HG03066 (cell line): ENCODE results near the gene CT47C1.

Experiments used
- ATAC-seq: cut with Tn5 transposase; IDR thresholded peaks from one replicate; pipeline ENCODE4 v1.9.1; 2021; ENCODE audit warnings: low read depth; ENCODE audit not compliant: unreplicated experiment

Gene CT47C1

GRCh38 chrX:119073200-119073905 is 560 bp downstream of the CT47C1 start:
- no peak for ATAC-seq

- no peak for ATAC-seq
These were observed 1.1 kb downstream of the CT47C1 start for GRCh38 chrX:119073911-119074310.

GRCh38 chrX:119075270-119076025 is 2.7 kb downstream of the CT47C1 start:
- ATAC-seq: no peak

GRCh38 chrX:119082278-119082677 is 9.5 kb downstream of the CT47C1 start:
- ATAC-seq: no peak

- ATAC-seq: no peak
These were observed 12.0 kb downstream of the CT47C1 start for GRCh38 chrX:119084766-119085165.

- ATAC-seq: no peak
These were observed 14.3 kb downstream of the CT47C1 start for GRCh38 chrX:119087121-119087520.

GRCh38 chrX:119089619-119090018 is 16.8 kb downstream of the CT47C1 start:
- ATAC-seq: no peak

GRCh38 chrX:119090627-119091026 is 17.8 kb downstream of the CT47C1 start:
- ATAC-seq: no peak

- ATAC-seq: no peak
These were observed 21.4 kb downstream of the CT47C1 start for GRCh38 chrX:119093991-119094735.

- ATAC-seq: no peak
These were observed 22.0 kb downstream of the CT47C1 start for GRCh38 chrX:119094819-119095218.

- ATAC-seq: no peak
These were observed 23.1 kb downstream of the CT47C1 start for GRCh38 chrX:119095936-119096335.

GRCh38 chrX:119101168-119101567 is 28.4 kb downstream of the CT47C1 start:
- ATAC-seq: no peak

GRCh38 chrX:119105826-119106225 is 33.0 kb downstream of the CT47C1 start:
- ATAC-seq: no peak

- ATAC-seq: no peak
These were observed 34.4 kb downstream of the CT47C1 start for GRCh38 chrX:119107206-119107605.

GRCh38 chrX:119118780-119119395 is 46.1 kb downstream of the CT47C1 start:
- ATAC-seq: no peak

GRCh38 chrX:119121341-119121740 is 48.5 kb downstream of the CT47C1 start:
- no peak for ATAC-seq
